Heart right ventricle (tissue), 16 donors: Measurements from ENCODE around the gene SUN5. TPM values are rescaled to one million over a fixed set of nuclear protein-coding genes. Genes with fewer than 3 reads are reported as not detected.

Experiments used
- ATAC-seq, 8 donors: fragments of 200-7000 bp; cut with Tn5 transposase; one replicate each; pipeline ENCODE4 v1.9.1; 2020; ENCODE audit warnings: mild to moderate bottlenecking in 8 of 8, moderate library complexity in 8 of 8, moderate number of reproducible peaks in 1 of 8
- DNase-seq, 2 donors: peaks; one replicate each; pipeline ENCODE4 v3.0.0-alpha.2; 2020
- H3K27ac ChIP-seq, 10 donors: fragments of 200-600 bp; sonication (generic) in 2 of 10; one replicate each; pipeline versions ENCODE4 v1.5.0 to v1.8.0; 2020 to 2022; ENCODE audit warnings: mild to moderate bottlenecking in 3 of 10
- H3K27me3 ChIP-seq, 7 donors: fragments of 200-600 bp; one replicate each; pipeline ENCODE4 v1.8.0; 2021 to 2022; ENCODE audit warnings: mild to moderate bottlenecking in 2 of 7
- H3K36me3 ChIP-seq, 9 donors: fragments of 200-600 bp; sonication (generic) in 1 of 9; one replicate each; pipeline versions ENCODE4 v1.5.0 to v1.8.0; 2020 to 2022; ENCODE audit warnings: mild to moderate bottlenecking in 2 of 9
- H3K4me1 ChIP-seq, 9 donors: fragments of 200-600 bp; sonication (generic) in 1 of 9; one replicate each; pipeline versions ENCODE4 v1.5.0 to v1.8.0; 2020 to 2022; ENCODE audit warnings: mild to moderate bottlenecking in 4 of 9
- H3K4me3 ChIP-seq, 10 donors: fragments of 200-600 bp; sonication (generic) in 2 of 10; one replicate each; pipeline versions ENCODE4 v1.5.0 to v1.8.0; 2020 to 2022; ENCODE audit warnings: mild to moderate bottlenecking in 7 of 10, moderate library complexity in 2 of 10
- H3K9me3 ChIP-seq, 11 donors: fragments of 200-600 bp in 10 of 11; sonication (generic) in 2 of 11; one replicate each; pipeline versions ENCODE4 v1.5.0 to v1.8.0; 2013 to 2022; ENCODE audit warnings: mild to moderate bottlenecking in 2 of 11, control low read depth in 1 of 11, moderate library complexity in 1 of 11
- WGBS, 2 donors: extraction: QIAGEN DNeasy Blood & Tissue Kit; methylation state at CpG; one replicate each; pipeline ENCODE4 v1.1.7; 2013; ENCODE audit warnings: inconsistent platforms in 1 of 2; 5-methylcytosine and 5-hydroxymethylcytosine counted together
- intact Hi-C, 10 donors: fragments of 100-400 bp; cut with DNase I; formaldehyde crosslinking; loops; one replicate each; pipeline versions ENCODE4 v1.11.1 to v1.14.2; 2022
- polyA plus RNA-seq, 2 donors: library from polyadenylated mRNA; stranded (reverse); fragments of 200-250 nt; gene quantifications; one replicate each; pipeline ENCODE4 v1.2.3, GENCODE V29; 2013
- total RNA-seq, 10 donors: library from RNA; stranded (reverse); fragmentation: NEBNext Ultra II Directional in 3 of 10; extraction: Animal tissue kit (Norgen Biotek cat#: 25700) in 3 of 10; gene quantifications; one replicate each; pipeline versions ENCODE4 v1.2.1 to v1.2.4, GENCODE V29; 2021 to 2023
- TF ChIP-seq, protein P1 (sequence below), 9 donors: fragments of 200-600 bp; sonication (generic) in 2 of 9; IDR thresholded peaks; one replicate each; pipeline versions ENCODE4 v1.5.0 to v1.8.0; 2021 to 2022; ENCODE audit warnings: antibody characterized with exemption in 9 of 9, mild to moderate bottlenecking in 5 of 9, moderate library complexity in 1 of 9
- donor health status: Arrhythmogenic right ventricular cardiomyopathy.
- donor health status: ischemic (EF 13 %, LVEDD 7.1; RV severe dilation, severe dysfunction).
- donor health status: healthy with polysubstance abuse.
- donor health status: DM: no; HTN: yes; CAD: no.
- donor health status: DM: no; HTN: no; CAD: no.
- donor health status: ischemic (EF 25% LVEDD 6.9; RV normal size, moderate dysfunction).
- donor health status: ischemic (EF 25% LVEDD 5.7; RV mildly dilated, moderate dysfunction).
- donor health status: healthy.
- donor health status: DM: yes; HTN: yes; CAD: no.
- donor health status: Ischemic cardiomyopathy.
- donor health status: ischemic (EF 35%, LVEDD 5.7; RV mildly dilated, moderate dysfunction).
- donor health status: nonischemic (EF 11% LVEDD 7.7; RV severe dilation, severe dysfunction).
- donor health status: DM: yes; HTN: yes; CAD: no.
- donor health status: PGD.
- donor health status: ischemic (EF 29% LVEDD 5.4; RV normal size, mild dysfunction).
- donor health status: nonischemic (EF 23%, LVEDD 6.1; RV moderate dilation, normal function).

The SUN5 gene
- total and polyA plus RNA-seq, 12 donors, result not detected

- Histone ChIP-seq H3K4me3 (no peak overlapping the region), H3K27ac (peak overlapping the region in 1 of 10 donors; percentile 39), H3K4me1 (peaks cover 0 to 2% (median 0%) of the 10 kb centered on the region in 9 donors), H3K36me3 (no peaks in the 10 kb centered on the region), H3K9me3 (no peaks in the 10 kb centered on the region), H3K27me3 (no peaks in the 10 kb centered on the region)
- 49 to 60% methylated on average over 16 of the region's 16 CpGs for WGBS, 2 donors
- TF ChIP-seq, protein P1, sequence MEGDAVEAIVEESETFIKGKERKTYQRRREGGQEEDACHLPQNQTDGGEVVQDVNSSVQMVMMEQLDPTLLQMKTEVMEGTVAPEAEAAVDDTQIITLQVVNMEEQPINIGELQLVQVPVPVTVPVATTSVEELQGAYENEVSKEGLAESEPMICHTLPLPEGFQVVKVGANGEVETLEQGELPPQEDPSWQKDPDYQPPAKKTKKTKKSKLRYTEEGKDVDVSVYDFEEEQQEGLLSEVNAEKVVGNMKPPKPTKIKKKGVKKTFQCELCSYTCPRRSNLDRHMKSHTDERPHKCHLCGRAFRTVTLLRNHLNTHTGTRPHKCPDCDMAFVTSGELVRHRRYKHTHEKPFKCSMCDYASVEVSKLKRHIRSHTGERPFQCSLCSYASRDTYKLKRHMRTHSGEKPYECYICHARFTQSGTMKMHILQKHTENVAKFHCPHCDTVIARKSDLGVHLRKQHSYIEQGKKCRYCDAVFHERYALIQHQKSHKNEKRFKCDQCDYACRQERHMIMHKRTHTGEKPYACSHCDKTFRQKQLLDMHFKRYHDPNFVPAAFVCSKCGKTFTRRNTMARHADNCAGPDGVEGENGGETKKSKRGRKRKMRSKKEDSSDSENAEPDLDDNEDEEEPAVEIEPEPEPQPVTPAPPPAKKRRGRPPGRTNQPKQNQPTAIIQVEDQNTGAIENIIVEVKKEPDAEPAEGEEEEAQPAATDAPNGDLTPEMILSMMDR (IDR thresholded peaks at IDR 0.05), result no peak
- intact Hi-C loops, result no loop called here
- DNase-seq, result peak in 1 of 2 donors; percentile 50
- peak in 7 of 8 donors; percentile 50 to 91 (median 79) for ATAC-seq
These were observed 16.2 kb downstream of the SUN5 start for GRCh38 chr20:32988008-32988407.

GRCh38 chr20:32987044-32987825 lies 17.0 kb downstream of the SUN5 start:
- TF ChIP-seq, protein P1 (IDR thresholded peaks at IDR 0.05), result no peak
- DNase-seq (no peak), ATAC-seq (peak in 2 of 8 donors; percentile 3 to 8)
- no peak overlapping the region for H3K4me3 ChIP-seq
- no peaks in the 10 kb centered on the region for H3K9me3 ChIP-seq
- H3K36me3 ChIP-seq, result no peaks in the 10 kb centered on the region
- intact Hi-C loops, result no loop called here
- H3K4me1 ChIP-seq, result peaks cover 0 to 7% (median 0%) of the 10 kb centered on the region in 9 donors
- no peaks in the 10 kb centered on the region for H3K27me3 ChIP-seq
- peak overlapping the region in 1 of 10 donors; percentile 39 for H3K27ac ChIP-seq
- 82% methylated on average over 10 to 11 of the region's 11 CpGs for WGBS, 2 donors

DNA sequence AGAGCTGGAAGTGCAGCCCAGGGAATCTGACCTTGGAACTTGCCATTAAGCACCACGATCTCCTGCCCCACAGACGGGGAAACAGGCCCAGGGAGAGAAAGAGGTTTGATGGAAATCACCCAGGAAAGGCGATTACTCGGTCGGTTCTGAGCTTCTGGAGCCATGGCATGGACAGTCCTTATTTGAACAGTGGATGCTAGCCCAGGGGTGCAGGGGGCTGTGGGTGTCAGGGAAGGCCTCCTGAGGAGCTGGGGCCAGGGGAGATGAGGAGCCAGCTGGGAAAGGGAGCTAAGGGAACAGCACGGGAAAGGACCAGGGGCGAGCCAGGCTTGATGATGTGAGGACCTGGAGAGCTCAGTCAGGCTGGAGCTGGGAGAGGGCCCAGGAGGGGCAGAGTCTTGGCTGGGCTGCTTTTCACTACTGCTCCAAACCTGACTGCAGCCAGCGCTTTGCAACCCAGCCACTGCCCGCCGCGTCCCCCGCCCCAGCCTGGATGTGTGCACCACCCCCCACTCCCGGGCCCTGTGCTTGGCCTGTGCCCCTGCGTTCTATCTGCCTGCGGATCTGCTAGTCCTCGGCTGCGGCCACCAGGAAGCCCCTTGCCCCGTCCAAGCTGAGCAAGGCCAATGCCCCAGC lies 17.8 kb downstream of the SUN5 start:
- 76 to 78% methylated on average over 15 to 18 of the region's 18 CpGs for WGBS, 2 donors

GRCh38 chr20:32985596-32985995 lies 18.6 kb downstream of the SUN5 start:
- WGBS, 2 donors, result 87 to 96% methylated on average over 6 of the region's 6 CpGs
- H3K27ac ChIP-seq, result no peak overlapping the region
- no peaks in the 10 kb centered on the region for H3K27me3 ChIP-seq
- intact Hi-C loops, result no loop called here
- TF ChIP-seq, protein P1 (IDR thresholded peaks at IDR 0.05), result no peak
- H3K36me3 ChIP-seq, result no peaks in the 10 kb centered on the region
- no peaks in the 10 kb centered on the region for H3K9me3 ChIP-seq
- ATAC-seq (no peak), DNase-seq (no peak)
- H3K4me3 ChIP-seq, result no peak overlapping the region
- peaks cover 0 to 7% (median 0%) of the 10 kb centered on the region in 9 donors for H3K4me1 ChIP-seq

More for the DNA sequence above, 17.8 kb downstream of the SUN5 start:
- Histone ChIP-seq H3K27me3 (no peaks in the 10 kb centered on the region), H3K9me3 (no peaks in the 10 kb centered on the region), H3K4me1 (peaks cover 0 to 7% (median 0%) of the 10 kb centered on the region in 9 donors), H3K36me3 (no peaks in the 10 kb centered on the region), H3K4me3 (no peak overlapping the region), H3K27ac (no peak overlapping the region)
- TF ChIP-seq, protein P1 (IDR thresholded peaks at IDR 0.05), result no peak
- no peak for ATAC-seq
- intact Hi-C loops, result no loop called here
- no peak for DNase-seq
